Colonic mucosa (tissue), 4 donors: ENCODE data around the gene SERINC5. TPM values are rescaled to one million over a fixed set of nuclear protein-coding genes. Genes with fewer than 3 reads are reported as not detected.

ENCODE experiments used
- DNase-seq: peaks from one replicate; pipeline ENCODE4 v3.0.0-alpha.2; 2020
- H3K27ac ChIP-seq: fragments of 200-600 bp; one replicate; pipeline ENCODE4 v1.8.0; 2021
- H3K27me3 ChIP-seq: fragments of 200-600 bp; one replicate; pipeline ENCODE4 v1.8.0; 2021
- H3K36me3 ChIP-seq: fragments of 200-600 bp; one replicate; pipeline ENCODE4 v1.8.0; 2021
- H3K4me1 ChIP-seq: fragments of 200-600 bp; one replicate; pipeline ENCODE4 v1.8.0; 2021; ENCODE audit warnings: mild to moderate bottlenecking
- H3K4me3 ChIP-seq: fragments of 200-600 bp; one replicate; pipeline ENCODE4 v1.8.0; 2021
- H3K9ac ChIP-seq, 2 donors: one replicate each; pipeline ENCODE4 v1.7.0; 2013; ENCODE audit warnings: control low read depth in 2 of 2, low read depth in 2 of 2, low read length in 2 of 2
- H3K9me3 ChIP-seq: fragments of 200-600 bp; one replicate; pipeline ENCODE4 v1.8.0; 2021
- intact Hi-C: fragments of 100-400 bp; cut with DNase I; formaldehyde crosslinking; loops from one replicate; pipeline ENCODE4 v1.14.1; 2022
- total RNA-seq, 2 donors: library from RNA; stranded (reverse); fragmentation: NEBNext Ultra II Directional in 1 of 2; extraction: Animal tissue kit (Norgen Biotek cat#: 25700) in 1 of 2; gene quantifications; one replicate each; pipeline ENCODE4 v1.2.1, GENCODE V29; 2021
- TF ChIP-seq, protein P1 (sequence below): fragments of 200-600 bp; IDR thresholded peaks from one replicate; pipeline ENCODE4 v1.8.0; 2022; ENCODE audit warnings: antibody characterized with exemption, mild to moderate bottlenecking
- donor health status: healthy.
- donor health status: DM: no; HTN: no; CAD: no.
- donor health status: DM: no; HTN: no; CAD: no.

SERINC5 gene
- total RNA-seq, 2 donors from 2014 or later, result 138 to 141 TPM

- H3K27me3 ChIP-seq, result no peaks in the 10 kb centered on the region
- intact Hi-C loops, result no loop called here
- DNase-seq, result no peak
- H3K4me3 ChIP-seq, result no peak overlapping the region
- H3K9ac ChIP-seq, result no peak overlapping the region
- no peaks in the 10 kb centered on the region for H3K9me3 ChIP-seq
- H3K4me1 ChIP-seq, result peaks cover 2% of the 10 kb centered on the region
- TF ChIP-seq, protein P1, sequence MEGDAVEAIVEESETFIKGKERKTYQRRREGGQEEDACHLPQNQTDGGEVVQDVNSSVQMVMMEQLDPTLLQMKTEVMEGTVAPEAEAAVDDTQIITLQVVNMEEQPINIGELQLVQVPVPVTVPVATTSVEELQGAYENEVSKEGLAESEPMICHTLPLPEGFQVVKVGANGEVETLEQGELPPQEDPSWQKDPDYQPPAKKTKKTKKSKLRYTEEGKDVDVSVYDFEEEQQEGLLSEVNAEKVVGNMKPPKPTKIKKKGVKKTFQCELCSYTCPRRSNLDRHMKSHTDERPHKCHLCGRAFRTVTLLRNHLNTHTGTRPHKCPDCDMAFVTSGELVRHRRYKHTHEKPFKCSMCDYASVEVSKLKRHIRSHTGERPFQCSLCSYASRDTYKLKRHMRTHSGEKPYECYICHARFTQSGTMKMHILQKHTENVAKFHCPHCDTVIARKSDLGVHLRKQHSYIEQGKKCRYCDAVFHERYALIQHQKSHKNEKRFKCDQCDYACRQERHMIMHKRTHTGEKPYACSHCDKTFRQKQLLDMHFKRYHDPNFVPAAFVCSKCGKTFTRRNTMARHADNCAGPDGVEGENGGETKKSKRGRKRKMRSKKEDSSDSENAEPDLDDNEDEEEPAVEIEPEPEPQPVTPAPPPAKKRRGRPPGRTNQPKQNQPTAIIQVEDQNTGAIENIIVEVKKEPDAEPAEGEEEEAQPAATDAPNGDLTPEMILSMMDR, result no peak
- no peak overlapping the region for H3K27ac ChIP-seq
- no peaks in the 10 kb centered on the region for H3K36me3 ChIP-seq
Observed at GRCh38 chr5:80109646-80110478, 146.0 kb downstream of the SERINC5 start.

- Histone ChIP-seq H3K27me3 (no peaks in the 10 kb centered on the region), H3K4me1 (no peaks in the 10 kb centered on the region), H3K36me3 (no peaks in the 10 kb centered on the region), H3K27ac (no peak overlapping the region), H3K9me3 (no peaks in the 10 kb centered on the region), H3K4me3 (no peak overlapping the region), H3K9ac (no peak overlapping the region)
- no peak for DNase-seq
- TF ChIP-seq, protein P1, result no peak
- intact Hi-C loops, result no loop called here
Observed at GRCh38 chr5:80106916-80107315, 148.9 kb downstream of the SERINC5 start.

DNA sequence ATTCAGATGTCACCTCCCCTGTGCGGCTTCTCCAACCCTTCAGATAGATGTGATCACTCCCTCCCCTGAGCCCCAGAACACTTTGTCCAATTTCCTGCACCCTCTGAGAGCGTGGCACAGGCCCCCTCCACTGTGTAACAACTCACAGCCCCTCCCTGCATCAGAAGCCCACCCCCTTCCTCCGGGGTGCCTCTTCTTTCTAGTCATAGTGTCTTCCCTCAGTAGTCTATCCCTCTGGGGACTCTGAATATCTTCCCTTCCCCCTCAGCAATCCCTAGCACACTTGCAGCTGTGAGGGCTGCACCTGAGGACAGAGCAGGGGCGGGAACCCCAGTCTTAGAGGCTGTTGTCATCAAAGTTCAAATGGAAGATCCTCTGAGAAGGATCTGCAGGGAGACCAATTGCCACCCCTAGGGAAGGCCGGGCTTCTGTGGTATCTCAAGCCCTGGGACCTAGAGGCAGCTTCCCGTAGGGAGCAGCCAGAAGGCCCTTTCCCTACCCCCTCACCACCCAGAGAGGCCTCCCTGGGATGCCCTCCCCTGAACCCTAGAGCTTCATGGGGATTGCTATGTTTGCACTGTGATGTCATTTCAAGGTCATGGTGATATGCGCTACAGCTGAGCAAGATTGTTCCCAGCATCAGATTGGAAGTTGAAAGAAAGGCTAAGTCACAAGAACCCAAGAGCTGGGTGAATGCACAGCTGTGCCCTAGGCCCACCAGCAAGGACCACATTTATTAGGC is 150.0 kb downstream of the SERINC5 start:
- no peaks in the 10 kb centered on the region for H3K36me3 ChIP-seq
- H3K4me3 ChIP-seq, result no peak overlapping the region
- TF ChIP-seq, protein P1, result no peak
- H3K27ac ChIP-seq, result no peak overlapping the region
- intact Hi-C loops, result no loop called here
- H3K9ac ChIP-seq, result no peak overlapping the region
- no peaks in the 10 kb centered on the region for H3K27me3 ChIP-seq
- no peaks in the 10 kb centered on the region for H3K9me3 ChIP-seq
- H3K4me1 ChIP-seq, result no peaks in the 10 kb centered on the region
- DNase-seq, result no peak

DNA sequence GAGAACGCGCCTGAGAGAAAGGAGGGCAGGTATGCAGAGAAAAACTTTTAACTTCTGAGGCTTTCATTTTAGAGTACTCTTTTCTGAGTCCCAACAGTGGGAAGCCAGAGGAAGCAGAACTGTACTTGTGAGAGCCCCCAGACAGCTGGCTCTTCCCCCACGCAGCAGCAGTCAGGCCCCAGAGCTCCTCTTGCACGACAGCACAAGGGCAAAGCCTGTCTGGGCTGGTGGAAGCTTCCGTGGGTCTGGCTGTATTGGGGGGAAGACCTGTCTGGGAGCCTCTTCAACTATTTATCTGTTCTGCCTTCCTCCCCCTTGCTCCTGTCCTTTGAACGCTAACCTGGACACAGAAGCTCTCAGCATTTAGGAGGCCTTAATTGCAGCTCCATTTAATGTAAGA is 152.5 kb downstream of the SERINC5 start:
- Histone ChIP-seq H3K4me1 (no peaks in the 10 kb centered on the region), H3K36me3 (no peaks in the 10 kb centered on the region), H3K9me3 (no peaks in the 10 kb centered on the region), H3K27ac (no peak overlapping the region), H3K4me3 (no peak overlapping the region), H3K9ac (no peak overlapping the region), H3K27me3 (no peaks in the 10 kb centered on the region)
- no peak for DNase-seq
- TF ChIP-seq, protein P1, result no peak
- intact Hi-C loops, result loop anchor here (5.0 kb wide), 1 partner anchor 179 kb away; no protein-coding TSS in a partner anchor

DNA sequence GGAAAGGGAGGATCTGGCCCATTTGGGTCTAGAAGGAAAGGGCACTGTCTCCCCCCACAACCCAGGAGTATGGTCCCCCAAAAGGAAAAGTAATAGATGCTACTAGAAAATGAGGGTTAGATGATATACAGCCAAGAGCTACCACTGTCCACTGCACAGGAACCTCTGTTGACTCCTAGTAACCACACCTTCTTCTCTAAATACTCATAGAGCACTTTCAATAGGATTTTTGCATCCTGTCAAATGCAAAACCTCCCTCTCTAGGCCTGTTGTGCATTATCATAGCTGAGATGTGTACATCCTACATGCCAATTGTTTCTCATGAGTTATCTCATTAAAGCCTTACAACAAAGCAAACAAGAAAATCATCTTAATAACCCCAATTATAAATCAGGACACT is 153.9 kb downstream of the SERINC5 start:
- Histone ChIP-seq H3K9ac (no peak overlapping the region), H3K27ac (no peak overlapping the region), H3K4me3 (no peak overlapping the region), H3K4me1 (no peaks in the 10 kb centered on the region), H3K36me3 (no peaks in the 10 kb centered on the region), H3K27me3 (no peaks in the 10 kb centered on the region), H3K9me3 (no peaks in the 10 kb centered on the region)
- DNase-seq, result no peak
- intact Hi-C loops, result loop anchor here (5.0 kb wide), 1 partner anchor 180 kb away; no protein-coding TSS in a partner anchor
- TF ChIP-seq, protein P1, result no peak
